ENCODE results near the gene GANC.
"Not testable (repeated sequence)": the region's sequence is repeated elsewhere in the genome, so short reads cannot be mapped to it uniquely, and the experiment has no call there.

GANC gene

DNA sequence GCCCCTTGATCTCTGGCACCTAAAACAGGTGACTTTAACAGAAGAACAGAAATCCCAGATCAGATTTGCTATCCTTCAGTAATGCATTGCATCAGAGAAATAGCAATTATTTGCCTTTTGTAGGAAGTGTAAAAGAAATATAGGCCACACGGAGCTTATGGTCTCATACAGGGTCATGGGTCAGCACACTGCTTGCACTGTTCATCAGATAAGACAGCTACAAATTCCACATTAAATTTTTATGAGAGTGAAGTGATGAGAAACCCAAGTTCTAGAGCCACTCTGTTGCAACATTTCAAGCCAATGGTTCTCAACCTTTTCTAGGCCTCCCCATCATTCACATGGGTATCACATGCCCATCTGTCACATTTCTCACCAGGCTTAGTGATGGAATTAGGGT is 33.7 kb downstream of the GANC start:
- no peak overlapping the region for H3K27ac Mint-ChIP-seq
- no peak overlapping the region for H3K4me3 Mint-ChIP-seq
- ATAC-seq (no peak), DNase-seq (no peak)
- no peaks in the 10 kb centered on the region for H3K4me1 Mint-ChIP-seq
- H3K9me3 Mint-ChIP-seq: peaks cover 11% of the 10 kb centered on the region
- no peaks in the 10 kb centered on the region for H3K27me3 Mint-ChIP-seq
- H3K36me3 Mint-ChIP-seq (ENCODE audit: low read depth): peaks cover 13% of the 10 kb centered on the region

DNA sequence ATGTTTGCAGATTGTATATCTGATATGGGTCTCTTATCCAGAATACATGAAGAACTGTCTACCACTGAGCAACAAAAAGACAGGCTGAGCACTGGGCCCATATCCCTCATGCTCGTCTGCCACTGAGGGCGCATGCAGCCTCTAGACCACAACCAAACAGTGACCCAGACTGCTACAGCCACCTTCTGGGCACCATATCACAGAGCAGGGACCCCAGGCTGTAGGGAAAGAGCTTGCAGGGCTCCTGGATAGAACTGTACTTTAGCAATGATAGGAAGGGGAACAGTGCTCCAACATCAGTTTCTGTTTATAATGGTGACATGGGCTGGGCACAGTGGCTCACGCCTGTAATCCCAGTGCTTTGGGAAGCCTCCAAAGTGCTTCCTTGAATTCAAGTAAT is 40.5 kb downstream of the GANC start:
- H3K27me3 Mint-ChIP-seq: no peaks in the 10 kb centered on the region

DNA sequence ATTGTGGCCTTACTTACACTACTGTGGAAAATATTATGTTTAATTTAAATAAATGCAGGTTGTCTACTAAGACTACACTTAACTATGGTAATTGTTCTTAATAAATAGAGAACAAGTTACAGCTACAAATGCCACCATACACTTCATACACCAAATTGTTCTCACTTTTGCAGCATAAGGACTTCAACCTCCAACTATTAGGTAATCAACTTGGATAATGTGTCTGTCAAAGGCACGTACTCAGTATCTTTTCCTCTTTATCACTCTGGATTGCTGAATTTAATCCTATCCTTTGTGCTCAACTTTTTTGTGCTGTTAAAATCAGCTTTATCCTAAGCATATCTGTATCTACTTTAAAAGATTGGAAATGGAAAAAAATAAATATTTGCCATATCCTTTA is 41.8 kb downstream of the GANC start:
- Mint-ChIP-seq H3K4me1 (peaks cover 7% of the 10 kb centered on the region), H3K9me3 (no peaks in the 10 kb centered on the region), H3K4me3 (no peak overlapping the region), H3K27ac (no peak overlapping the region), H3K27me3 (no peaks in the 10 kb centered on the region), H3K36me3 (ENCODE audit: low read depth) (peaks cover 14% of the 10 kb centered on the region)
- ATAC-seq (no peak), DNase-seq (no peak)

More for the DNA sequence above, 40.5 kb downstream of the GANC start:
- no peak overlapping the region for H3K27ac Mint-ChIP-seq
- peaks cover 7% of the 10 kb centered on the region for H3K4me1 Mint-ChIP-seq
- peaks cover 16% of the 10 kb centered on the region for H3K36me3 Mint-ChIP-seq (ENCODE audit: low read depth)
- no peaks in the 10 kb centered on the region for H3K9me3 Mint-ChIP-seq
- H3K4me3 Mint-ChIP-seq: no peak overlapping the region
- no peak for DNase-seq
- no peak for ATAC-seq

DNA sequence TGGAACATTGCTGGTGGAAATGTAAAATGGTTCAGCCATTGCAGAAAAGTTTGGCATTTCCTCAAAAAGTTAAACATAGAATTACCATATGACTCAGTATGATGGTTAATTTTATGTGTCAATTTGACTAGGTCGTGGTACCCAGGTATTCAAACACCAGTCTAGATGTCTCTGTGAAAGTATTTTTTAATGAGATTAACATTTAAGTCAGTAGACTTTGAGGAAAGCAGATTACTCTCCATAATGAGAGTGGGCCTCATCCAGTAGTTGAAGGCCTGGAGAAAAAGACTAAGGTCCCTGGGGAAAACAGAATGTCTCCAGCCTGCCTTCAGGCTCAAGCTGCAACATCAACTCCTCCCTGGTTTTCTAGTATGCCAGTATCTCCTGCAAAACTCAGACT is 42.5 kb downstream of the GANC start:
- DNase-seq (no peak), ATAC-seq (peak; percentile 49)
- Mint-ChIP-seq H3K4me1 (peaks cover 7% of the 10 kb centered on the region), H3K36me3 (ENCODE audit: low read depth) (peaks cover 10% of the 10 kb centered on the region), H3K4me3 (no peak overlapping the region), H3K27ac (no peak overlapping the region), H3K9me3 (no peaks in the 10 kb centered on the region), H3K27me3 (no peaks in the 10 kb centered on the region)

DNA sequence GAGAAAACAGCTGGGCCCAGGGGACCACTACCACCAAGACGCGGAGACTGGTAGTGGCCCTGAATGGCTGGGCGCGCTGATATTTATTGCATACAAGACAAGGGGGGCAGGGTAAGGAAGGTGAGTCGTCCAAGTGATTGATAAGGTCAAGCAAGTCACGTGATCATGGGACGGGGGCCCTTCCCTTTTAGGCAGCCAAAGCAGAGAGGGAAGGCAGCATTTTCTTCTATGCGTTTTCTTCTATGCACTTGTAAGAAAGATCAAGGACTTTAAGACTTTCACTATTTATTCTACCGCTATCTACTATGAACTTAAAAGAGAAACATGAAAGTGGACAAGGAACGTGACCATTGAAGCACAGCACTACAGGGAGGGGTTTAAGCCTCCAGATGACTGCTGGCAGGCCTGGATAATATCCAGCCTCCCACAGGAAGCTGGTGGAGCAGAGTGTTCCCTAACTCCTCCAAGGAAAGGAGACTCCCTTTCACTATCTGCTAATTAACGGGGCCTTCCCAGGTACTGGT is 43.3 kb downstream of the GANC start:
- H3K9me3 Mint-ChIP-seq; H3K4me1 Mint-ChIP-seq; H3K4me3 Mint-ChIP-seq; H3K27ac Mint-ChIP-seq; H3K36me3 Mint-ChIP-seq (ENCODE audit: low read depth); DNase-seq; H3K27me3 Mint-ChIP-seq; ATAC-seq: not testable (repeated sequence)

DNA sequence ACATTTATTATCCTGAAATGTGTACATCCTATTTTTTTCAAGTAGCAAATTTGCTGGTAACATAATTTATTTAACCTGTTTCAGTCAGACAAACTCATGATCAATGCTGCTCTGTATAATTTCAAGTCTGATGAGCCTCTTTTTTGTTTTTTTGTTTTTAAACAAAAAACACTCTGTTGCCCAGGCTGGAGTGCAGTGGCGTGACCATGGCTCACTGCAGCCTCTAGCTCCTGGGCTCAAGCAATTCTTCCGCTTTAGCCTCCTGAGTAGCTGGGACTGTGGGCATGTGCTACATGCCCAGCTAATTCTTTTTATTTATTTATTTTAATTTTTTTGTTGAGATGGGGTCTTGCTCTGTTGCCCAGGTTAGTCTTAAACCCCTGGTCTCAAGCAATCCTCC is 46.2 kb downstream of the GANC start:
- Mint-ChIP-seq H3K4me3 (no peak overlapping the region), H3K9me3 (no peaks in the 10 kb centered on the region), H3K36me3 (ENCODE audit: low read depth) (peaks cover 13% of the 10 kb centered on the region), H3K27ac (no peak overlapping the region), H3K4me1 (peaks cover 7% of the 10 kb centered on the region), H3K27me3 (no peaks in the 10 kb centered on the region)
- no peak for DNase-seq
- ATAC-seq: no peak

GRCh38 chr15:42324308-42324707 is 51.3 kb downstream of the GANC start:
- Mint-ChIP-seq H3K4me1 (no peaks in the 10 kb centered on the region), H3K27me3 (no peaks in the 10 kb centered on the region), H3K36me3 (ENCODE audit: low read depth) (peaks cover 26% of the 10 kb centered on the region), H3K4me3 (no peak overlapping the region), H3K9me3 (no peaks in the 10 kb centered on the region), H3K27ac (no peak overlapping the region)
- ATAC-seq (no peak), DNase-seq (no peak)

- Mint-ChIP-seq H3K4me1 (no peaks in the 10 kb centered on the region), H3K36me3 (ENCODE audit: low read depth) (peaks cover 24% of the 10 kb centered on the region), H3K27me3 (no peaks in the 10 kb centered on the region)
Observed at GRCh38 chr15:42329161-42329560, 56.2 kb downstream of the GANC start.

GRCh38 chr15:42329992-42330391 is 57.0 kb downstream of the GANC start:
- ATAC-seq (no peak), DNase-seq (no peak)
- Mint-ChIP-seq H3K4me3 (no peak overlapping the region), H3K9me3 (peaks cover 4% of the 10 kb centered on the region), H3K27ac (no peak overlapping the region), H3K4me1 (no peaks in the 10 kb centered on the region), H3K36me3 (ENCODE audit: low read depth) (peaks cover 27% of the 10 kb centered on the region), H3K27me3 (no peaks in the 10 kb centered on the region)

More at GRCh38 chr15:42329161-42329560, 56.2 kb downstream of the GANC start:
- DNase-seq (no peak), ATAC-seq (no peak)
- Mint-ChIP-seq H3K9me3 (no peaks in the 10 kb centered on the region), H3K27ac (no peak overlapping the region), H3K4me3 (no peak overlapping the region)

DNA sequence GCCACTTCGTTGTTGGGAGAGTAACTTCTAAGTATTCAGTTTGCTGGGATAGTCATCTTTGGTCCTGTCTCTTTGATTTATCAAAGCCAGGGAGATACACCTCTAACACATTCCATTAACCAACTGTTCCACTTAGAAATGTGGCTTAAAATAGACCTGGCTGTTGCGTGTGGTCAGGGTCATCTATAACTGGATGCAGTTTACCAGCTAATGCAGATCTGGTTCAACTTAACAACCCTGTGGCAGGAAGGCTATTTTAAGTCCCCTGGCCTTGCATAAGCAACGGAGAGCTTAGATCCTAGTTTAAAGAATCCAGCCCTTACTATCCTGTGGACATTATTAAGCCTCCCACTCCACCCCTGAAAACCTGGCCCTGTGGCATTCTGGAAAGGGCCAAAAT is 58.2 kb downstream of the GANC start:
- Mint-ChIP-seq H3K4me3 (no peak overlapping the region), H3K27me3 (no peaks in the 10 kb centered on the region), H3K4me1 (no peaks in the 10 kb centered on the region), H3K27ac (no peak overlapping the region), H3K36me3 (ENCODE audit: low read depth) (peaks cover 35% of the 10 kb centered on the region), H3K9me3 (peaks cover 12% of the 10 kb centered on the region)
- no peak for DNase-seq
- ATAC-seq: no peak

GRCh38 chr15:42332331-42332730 is 59.3 kb downstream of the GANC start:
- H3K36me3 Mint-ChIP-seq (ENCODE audit: low read depth): peaks cover 32% of the 10 kb centered on the region
- no peak for DNase-seq
- H3K27me3 Mint-ChIP-seq: no peaks in the 10 kb centered on the region
- ATAC-seq: no peak
- no peaks in the 10 kb centered on the region for H3K4me1 Mint-ChIP-seq
- H3K9me3 Mint-ChIP-seq: peaks cover 12% of the 10 kb centered on the region
- H3K27ac Mint-ChIP-seq: no peak overlapping the region
- no peak overlapping the region for H3K4me3 Mint-ChIP-seq

DNA sequence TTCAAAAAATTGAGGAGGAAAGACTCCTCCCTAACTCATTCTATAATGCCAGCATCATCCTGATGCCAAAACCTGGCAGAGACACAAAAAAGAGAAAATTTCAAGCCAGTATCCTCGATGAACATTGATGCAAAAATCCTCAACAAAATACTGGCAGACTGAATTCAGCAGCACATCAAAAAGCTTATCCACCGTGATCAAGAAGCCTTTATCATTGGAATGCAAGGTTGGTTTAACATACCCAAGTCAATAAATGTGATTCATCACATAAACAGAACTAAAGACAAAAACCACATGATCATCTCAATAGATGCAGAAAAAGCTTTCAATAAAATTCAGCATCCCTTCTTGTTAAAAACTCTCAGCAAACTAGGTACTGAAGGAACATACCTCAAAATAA is 62.1 kb downstream of the GANC start:
- H3K9me3 Mint-ChIP-seq: peaks cover 12% of the 10 kb centered on the region
- no peaks in the 10 kb centered on the region for H3K27me3 Mint-ChIP-seq
- H3K4me3 Mint-ChIP-seq: no peak overlapping the region
- no peaks in the 10 kb centered on the region for H3K4me1 Mint-ChIP-seq
- DNase-seq: no peak
- H3K36me3 Mint-ChIP-seq (ENCODE audit: low read depth): peaks cover 24% of the 10 kb centered on the region
- ATAC-seq: no peak
- H3K27ac Mint-ChIP-seq: no peak overlapping the region

GRCh38 chr15:42336650-42337049 is 63.6 kb downstream of the GANC start:
- H3K36me3 Mint-ChIP-seq (ENCODE audit: low read depth): peaks cover 20% of the 10 kb centered on the region
- H3K9me3 Mint-ChIP-seq: peaks cover 12% of the 10 kb centered on the region
- not testable (repeated sequence) for H3K4me3 Mint-ChIP-seq, ATAC-seq, H3K4me1 Mint-ChIP-seq, DNase-seq, H3K27me3 Mint-ChIP-seq, H3K27ac Mint-ChIP-seq

GRCh38 chr15:42337104-42337503 is 64.1 kb downstream of the GANC start:
- H3K27ac Mint-ChIP-seq, H3K4me1 Mint-ChIP-seq, H3K4me3 Mint-ChIP-seq, ATAC-seq, H3K27me3 Mint-ChIP-seq, DNase-seq: not testable (repeated sequence)
- peaks cover 12% of the 10 kb centered on the region for H3K9me3 Mint-ChIP-seq
- H3K36me3 Mint-ChIP-seq (ENCODE audit: low read depth): peaks cover 20% of the 10 kb centered on the region

- no peak overlapping the region for H3K27ac Mint-ChIP-seq
- DNase-seq (no peak), ATAC-seq (no peak)
- no peaks in the 10 kb centered on the region for H3K4me1 Mint-ChIP-seq
- H3K27me3 Mint-ChIP-seq: no peaks in the 10 kb centered on the region
- H3K9me3 Mint-ChIP-seq: peaks cover 12% of the 10 kb centered on the region
- no peak overlapping the region for H3K4me3 Mint-ChIP-seq
- peaks cover 16% of the 10 kb centered on the region for H3K36me3 Mint-ChIP-seq (ENCODE audit: low read depth)
Observed at GRCh38 chr15:42338500-42338899, 65.5 kb downstream of the GANC start.

- H3K27me3 Mint-ChIP-seq: no peaks in the 10 kb centered on the region
- DNase-seq (no peak), ATAC-seq (no peak)
- H3K4me1 Mint-ChIP-seq: no peaks in the 10 kb centered on the region
- no peaks in the 10 kb centered on the region for H3K36me3 Mint-ChIP-seq (ENCODE audit: low read depth)
- no peak overlapping the region for H3K27ac Mint-ChIP-seq
- H3K4me3 Mint-ChIP-seq: no peak overlapping the region
- H3K9me3 Mint-ChIP-seq: no peaks in the 10 kb centered on the region
Observed at GRCh38 chr15:42343596-42344232, 70.7 kb downstream of the GANC start.

All from activated naive CD8-positive, alpha-beta T cell treated with anti-CD3 and anti-CD28 coated beads, Interleukin-2, amount 50 U/mL, for 24 hours (primary cell).